ENCODE measurements around the gene IL20RB.

DNA sequence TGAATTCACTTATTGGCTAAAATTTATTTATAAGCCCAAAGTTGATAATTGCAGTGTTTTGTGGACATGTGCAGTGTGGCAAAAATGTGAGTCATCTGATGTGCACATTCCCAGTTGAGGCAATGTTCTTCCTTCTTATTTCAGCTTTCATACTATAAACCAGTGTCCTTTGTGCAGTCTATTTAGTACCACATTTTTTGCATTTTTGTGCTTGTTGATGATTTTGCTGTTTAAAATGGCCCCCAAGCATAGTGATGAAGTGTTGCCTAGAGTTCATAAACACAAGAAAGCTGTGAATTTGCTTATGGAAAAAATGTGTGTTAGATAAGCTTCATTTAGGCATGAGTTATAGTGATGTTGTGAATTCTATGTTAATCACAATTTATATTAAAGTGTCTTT is 19.4 kb upstream of the IL20RB start:
- TF ChIP-seq, protein P1, sequence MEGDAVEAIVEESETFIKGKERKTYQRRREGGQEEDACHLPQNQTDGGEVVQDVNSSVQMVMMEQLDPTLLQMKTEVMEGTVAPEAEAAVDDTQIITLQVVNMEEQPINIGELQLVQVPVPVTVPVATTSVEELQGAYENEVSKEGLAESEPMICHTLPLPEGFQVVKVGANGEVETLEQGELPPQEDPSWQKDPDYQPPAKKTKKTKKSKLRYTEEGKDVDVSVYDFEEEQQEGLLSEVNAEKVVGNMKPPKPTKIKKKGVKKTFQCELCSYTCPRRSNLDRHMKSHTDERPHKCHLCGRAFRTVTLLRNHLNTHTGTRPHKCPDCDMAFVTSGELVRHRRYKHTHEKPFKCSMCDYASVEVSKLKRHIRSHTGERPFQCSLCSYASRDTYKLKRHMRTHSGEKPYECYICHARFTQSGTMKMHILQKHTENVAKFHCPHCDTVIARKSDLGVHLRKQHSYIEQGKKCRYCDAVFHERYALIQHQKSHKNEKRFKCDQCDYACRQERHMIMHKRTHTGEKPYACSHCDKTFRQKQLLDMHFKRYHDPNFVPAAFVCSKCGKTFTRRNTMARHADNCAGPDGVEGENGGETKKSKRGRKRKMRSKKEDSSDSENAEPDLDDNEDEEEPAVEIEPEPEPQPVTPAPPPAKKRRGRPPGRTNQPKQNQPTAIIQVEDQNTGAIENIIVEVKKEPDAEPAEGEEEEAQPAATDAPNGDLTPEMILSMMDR (IDR thresholded peaks at IDR 0.05; ENCODE audit: low read depth, low read length, missing input control): no peak
- TF ChIP-seq, protein P2, sequence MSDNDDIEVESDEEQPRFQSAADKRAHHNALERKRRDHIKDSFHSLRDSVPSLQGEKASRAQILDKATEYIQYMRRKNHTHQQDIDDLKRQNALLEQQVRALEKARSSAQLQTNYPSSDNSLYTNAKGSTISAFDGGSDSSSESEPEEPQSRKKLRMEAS (IDR thresholded peaks at IDR 0.05): no peak
- TF ChIP-seq TAF1 (conservative IDR thresholded peaks at IDR 0.05) (no peak), YY1 (IDR thresholded peaks at IDR 0.05) (no peak), GABPA (IDR thresholded peaks at IDR 0.05 in 1 of 2, conservative IDR thresholded peaks at IDR 0.05 in 1 of 2) (no peak)
